HT-29 (cell line): ENCODE measurements around the gene PYGM. TPM values are rescaled to one million over a fixed set of nuclear protein-coding genes. Genes with fewer than 3 reads are reported as not detected.

Source experiments
- DNase-seq: peaks from one replicate; pipeline ENCODE4 v3.0.0-alpha.2; 2015; ENCODE audit warnings: low spot score
- total RNA-seq: library from RNA; depleted of rRNA; stranded (reverse); fragments of >200 nt; shearing (Covaris generic); gene quantifications from 2 replicates; pipeline ENCODE4 v1.2.3, GENCODE V29; 2014; rRNA removed

PYGM gene
- 0.16 and 0.23 TPM in 2 replicates for total RNA-seq

- DNase-seq = no peak
These were observed at the start of gene PYGM for GRCh38 chr11:64759722-64760719. Gene PYGM, minus strand, starts transcription at chr11:64759974. Its CDS starts 76 bp downstream, at chr11:64759898.

GRCh38 chr11:64805481-64805880, 45.7 kb upstream of the PYGM start:
- no peak for DNase-seq

GRCh38 chr11:64804346-64805210, 44.8 kb upstream of the PYGM start:
- DNase-seq = peak; percentile 25

- DNase-seq = no peak
These were observed 44.1 kb upstream of the PYGM start for GRCh38 chr11:64803846-64804345.

- peak; percentile 96 for DNase-seq
These were observed 43.5 kb upstream of the PYGM start, which contains the start of gene MAP4K2 for GRCh38 chr11:64803158-64803845. Gene MAP4K2, minus strand, starts transcription at chr11:64803214. Its CDS starts 65 bp downstream, at chr11:64803149.

GRCh38 chr11:64802370-64803157, 42.8 kb upstream of the PYGM start:
- no peak for DNase-seq

- DNase-seq = no peak
These were observed 42.0 kb upstream of the PYGM start for GRCh38 chr11:64801561-64802369.

- DNase-seq = no peak
These were observed 41.3 kb upstream of the PYGM start for GRCh38 chr11:64801158-64801464.

GRCh38 chr11:64800303-64801157, 40.8 kb upstream of the PYGM start:
- DNase-seq = no peak

- DNase-seq = no peak
These were observed 40.0 kb upstream of the PYGM start for GRCh38 chr11:64799623-64800302.

- no peak for DNase-seq
These were observed 39.5 kb upstream of the PYGM start for GRCh38 chr11:64799256-64799622.

GRCh38 chr11:64796757-64797541, 37.2 kb upstream of the PYGM start:
- no peak for DNase-seq

GRCh38 chr11:64796047-64796756, 36.4 kb upstream of the PYGM start:
- DNase-seq = no peak

- no peak for DNase-seq
These were observed 34.8 kb upstream of the PYGM start for GRCh38 chr11:64794526-64794925.

GRCh38 chr11:64793271-64794160, 33.7 kb upstream of the PYGM start:
- no peak for DNase-seq

GRCh38 chr11:64792482-64792881, 32.7 kb upstream of the PYGM start:
- no peak for DNase-seq
